HCT116 (cell line): Measurements from ENCODE around the gene CDHR1. TPM values are rescaled to one million over a fixed set of nuclear protein-coding genes. Genes with fewer than 3 reads are reported as not detected.

Experiments used
- ATAC-seq: fragments of 200-7000 bp; cut with Tn5 transposase; 2 replicates; pipeline ENCODE4 v1.9.1; 2020; ENCODE audit warnings: mild to moderate bottlenecking, moderate library complexity
- BruUV-seq: library from RNA; stranded (reverse); fragments of 400-500 nt; replicated peaks from 2 replicates; lab custom pipeline; 2021; lab: Mats Ljungman, UMichigan
- CTCF ChIA-PET: fragments of 300-600 bp; sonication (Branson Sonifier 250); formaldehyde crosslinking; loops from one replicate; lab custom pipeline; 2021; ENCODE audit warnings: antibody characterized with exemption; lab: Charles Lee
- POLR2A ChIA-PET: fragments of 300-600, 350-600 bp; sonication (Branson Sonifier 250); formaldehyde crosslinking; loops from one replicate; lab custom pipeline; 2021; ENCODE audit warnings: antibody characterized with exemption; lab: Charles Lee
- RAD21 ChIA-PET, 2 experiments: fragments of 300-600 bp; sonication (Branson Sonifier 250); formaldehyde crosslinking; loops; one replicate each; lab custom pipeline; 2023; ENCODE audit warnings: low total read pairs in 2 of 2; ENCODE audit not compliant: uncharacterized antibody in 2 of 2, unreplicated experiment in 2 of 2, low non-redundant PET in 1 of 2; lab: Charles Lee
- DNase-seq: peaks from one replicate; pipeline ENCODE4 v3.0.0-alpha.2; 2010; ENCODE audit warnings: low read depth, low spot score
- H2AFZ ChIP-seq: fragments of 200-600 bp; shearing (Covaris generic), sonication (generic); 2 replicates; pipeline ENCODE4 v1.6.1; 2017; ENCODE audit warnings: low read depth, mixed run types, mixed read lengths, antibody characterized with exemption, low read length; ENCODE audit not compliant: poor library complexity, severe bottlenecking
- H3K27ac ChIP-seq: 2 replicates; pipeline ENCODE4 v1.5.1; 2012; ENCODE audit warnings: low read depth, low read length
- H3K27me3 ChIP-seq: fragments of 200-600 bp; sonication (generic); 2 replicates; pipeline ENCODE4 v1.6.1; 2016; ENCODE audit warnings: mixed run types, low read length, mixed read lengths; ENCODE audit not compliant: insufficient read depth
- H3K36me3 ChIP-seq, 2 experiments: fragments of 200-500 bp in 1 of 2; fragments of 200-600 bp in 1 of 2; sonication (Bioruptor generic) in 1 of 2; sonication (generic) in 1 of 2; 2 replicates each; pipeline versions ENCODE4 v1.5.1 to v1.6.1; 2014 to 2016; ENCODE audit warnings: low read length in 2 of 2, inconsistent platforms in 1 of 2, mixed read lengths in 1 of 2, mixed run types in 1 of 2; ENCODE audit not compliant: insufficient read depth in 2 of 2, control insufficient read depth in 1 of 2
- H3K4me1 ChIP-seq, 2 experiments: fragments of 200-600 bp in 1 of 2; sonication (generic) in 1 of 2; 2 replicates each; pipeline versions ENCODE4 v1.5.1 to v1.6.1; 2012 to 2017; ENCODE audit warnings: low read length in 2 of 2, inconsistent platforms in 1 of 2, mild to moderate bottlenecking in 1 of 2, mixed read lengths in 1 of 2, mixed run types in 1 of 2, moderate library complexity in 1 of 2; ENCODE audit not compliant: insufficient read depth in 2 of 2, control insufficient read depth in 1 of 2
- H3K4me2 ChIP-seq: fragments of 200-600 bp; sonication (generic); 2 replicates; pipeline ENCODE4 v1.6.1; 2017; ENCODE audit warnings: mixed run types, low read length, mixed read lengths
- H3K4me3 ChIP-seq, 2 experiments: fragments of 200-600 bp in 1 of 2; sonication (generic) in 1 of 2; replicated peaks in 1 of 2; 2 replicates each; pipeline ENCODE4 v1.5.1; 2011 to 2016; ENCODE audit warnings: low read length in 2 of 2, control low read depth in 1 of 2, low read depth in 1 of 2, mild to moderate bottlenecking in 1 of 2, mixed read lengths in 1 of 2, mixed run types in 1 of 2
- H3K79me2 ChIP-seq: fragments of 200-600 bp; sonication (generic); 2 replicates; pipeline ENCODE4 v1.6.1; 2017; ENCODE audit warnings: mild to moderate bottlenecking, mixed run types, low read length, moderate library complexity, mixed read lengths; ENCODE audit not compliant: insufficient read depth
- H3K9ac ChIP-seq: fragments of 200-600 bp; sonication (generic); 2 replicates; pipeline ENCODE4 v1.6.1; 2016; ENCODE audit warnings: low read length, mixed read lengths
- H3K9me2 ChIP-seq: fragments of 200-600 bp; sonication (generic), shearing (Covaris generic); 2 replicates; pipeline ENCODE4 v1.6.1; 2017; ENCODE audit warnings: mixed run types, mild to moderate bottlenecking, moderate library complexity; ENCODE audit not compliant: insufficient read depth
- H3K9me3 ChIP-seq, 2 experiments: fragments of 200-500 bp in 1 of 2; fragments of 200-600 bp in 1 of 2; sonication (Bioruptor generic) in 1 of 2; sonication (generic) in 1 of 2; 2 replicates each; pipeline ENCODE4 v1.6.1; 2014 to 2017; ENCODE audit warnings: low read length in 2 of 2, mixed read lengths in 2 of 2, inconsistent platforms in 1 of 2, low read depth in 1 of 2, mild to moderate bottlenecking in 1 of 2, mixed run types in 1 of 2, moderate library complexity in 1 of 2; ENCODE audit not compliant: control insufficient read depth in 1 of 2, insufficient read depth in 1 of 2
- H4K20me1 ChIP-seq: fragments of 200-600 bp; sonication (generic), shearing (Covaris generic); 2 replicates; pipeline ENCODE4 v1.6.1; 2017; ENCODE audit warnings: mixed run types, mild to moderate bottlenecking, moderate library complexity; ENCODE audit not compliant: insufficient read depth
- ATF3 ChIP-seq: IDR thresholded peaks from 2 replicates; pipeline ENCODE4 v1.6.1; 2012
- CBX3 ChIP-seq: IDR thresholded peaks from 2 replicates; pipeline ENCODE4 v1.6.1; 2012; ENCODE audit warnings: low read depth
- CTCF ChIP-seq, 3 experiments: fragments of 200-600 bp in 1 of 3; sonication (generic) in 1 of 3; IDR thresholded peaks in 2 of 3; conservative IDR thresholded peaks in 1 of 3; 2 replicates each; pipeline ENCODE4 v1.5.1; 2012 to 2017; ENCODE audit warnings: low read depth in 2 of 3, low read length in 2 of 3, antibody characterized with exemption in 1 of 3, borderline replicate concordance in 1 of 3, control low read depth in 1 of 3, mild to moderate bottlenecking in 1 of 3, mixed read lengths in 1 of 3, mixed run types in 1 of 3, moderate library complexity in 1 of 3; ENCODE audit not compliant: insufficient read depth in 1 of 3
- ELF1 ChIP-seq: IDR thresholded peaks from 2 replicates; pipeline ENCODE4 v1.6.1; 2012; ENCODE audit warnings: low read depth, borderline replicate concordance
- EZH2 ChIP-seq: fragments of 200-600 bp; sonication (generic); IDR thresholded peaks from 2 replicates; pipeline ENCODE4 v1.6.1; 2017; ENCODE audit warnings: antibody characterized with exemption, mixed run types
- EZH2phosphoT487 ChIP-seq: fragments of 200-600 bp; IDR thresholded peaks from 2 replicates; pipeline ENCODE4 v1.6.1; 2018; ENCODE audit warnings: antibody characterized with exemption, borderline replicate concordance
- JUND ChIP-seq: IDR thresholded peaks from 2 replicates; pipeline ENCODE4 v1.6.1; 2012
- POLR2A ChIP-seq: IDR thresholded peaks from 2 replicates; pipeline ENCODE4 v1.7.0; 2011; ENCODE audit warnings: borderline replicate concordance; ENCODE audit not compliant: insufficient read depth, insufficient read length; ENCODE audit errors: extremely low read depth
- RAD21 ChIP-seq: IDR thresholded peaks from 2 replicates; pipeline ENCODE4 v1.6.1; 2012; ENCODE audit warnings: low read depth, mild to moderate bottlenecking
- SIN3A ChIP-seq: IDR thresholded peaks from 2 replicates; pipeline ENCODE4 v1.6.1; 2012; ENCODE audit warnings: low read depth
- SP1 ChIP-seq: IDR thresholded peaks from 2 replicates; pipeline ENCODE4 v1.6.1; 2012; ENCODE audit warnings: low read depth
- TCF7L2 ChIP-seq: IDR thresholded peaks from 2 replicates; pipeline ENCODE4 v1.7.0; 2011; ENCODE audit warnings: borderline replicate concordance, inconsistent platforms; ENCODE audit not compliant: insufficient read depth, insufficient read length; ENCODE audit errors: extremely low read depth
- YY1 ChIP-seq: IDR thresholded peaks from 2 replicates; pipeline ENCODE4 v1.6.1; 2011; ENCODE audit warnings: low read length, low read depth, moderate library complexity, mild to moderate bottlenecking; ENCODE audit not compliant: insufficient replicate concordance; ENCODE audit errors: extremely low read depth
- ZBTB33 ChIP-seq: IDR thresholded peaks from 2 replicates; pipeline ENCODE4 v1.6.1; 2011; ENCODE audit warnings: mild to moderate bottlenecking, low read length, moderate library complexity; ENCODE audit not compliant: insufficient replicate concordance; ENCODE audit errors: extremely low read depth
- ZNF274 ChIP-seq: fragments of 200-500 bp; sonication (Bioruptor generic); IDR thresholded peaks from 2 replicates; pipeline ENCODE4 v1.6.1; 2014; ENCODE audit warnings: mild to moderate bottlenecking, low read depth, low read length, inconsistent platforms
- intact Hi-C: fragments of 100-400 bp; cut with micrococcal nuclease; formaldehyde crosslinking; loops from 2 replicates; pipeline ENCODE4 v1.10.0; 2022
- total RNA-seq: library from RNA; stranded (reverse); gene quantifications from one replicate; pipeline ENCODE4 v1.2.1, GENCODE V29; 2021; ENCODE audit not compliant: unreplicated experiment

CDHR1 gene
- total RNA-seq, 1 experiment from 2014 or later = not detected

GRCh38 chr10:84200537-84201243 lies 6.4 kb downstream of the CDHR1 start:
- Histone ChIP-seq H3K9me3 (no peaks in the 10 kb centered on the region), H3K4me3 (no peak overlapping the region), H3K4me2 (no peak overlapping the region), H3K9me2 (no peaks in the 10 kb centered on the region), H4K20me1 (no peaks in the 10 kb centered on the region), H3K79me2 (no peaks in the 10 kb centered on the region), H3K27me3 (peaks cover 19% of the 10 kb centered on the region), H2AFZ (no peak overlapping the region), H3K36me3 (no peaks in the 10 kb centered on the region), H3K4me1 (no peaks in the 10 kb centered on the region), H3K27ac (no peak overlapping the region), H3K9ac (no peak overlapping the region)
- ChIA-PET CTCF (no interaction called here), POLR2A (no interaction called here), RAD21 (no interaction called here)
- no TSS peak for BruUV-seq
- ATAC-seq (no peak), DNase-seq (no peak)
- TF ChIP-seq ELF1 (no peak), YY1 (no peak), JUND (no peak), ATF3 (no peak), ZNF274 (no peak), EZH2 (no peak)
- intact Hi-C loops = no loop called here

- Histone ChIP-seq H3K9ac (no peak overlapping the region), H3K9me2 (no peaks in the 10 kb centered on the region), H4K20me1 (no peaks in the 10 kb centered on the region), H3K4me1 (no peaks in the 10 kb centered on the region), H3K27ac (no peak overlapping the region), H3K79me2 (no peaks in the 10 kb centered on the region), H3K9me3 (no peaks in the 10 kb centered on the region), H2AFZ (no peak overlapping the region), H3K36me3 (no peaks in the 10 kb centered on the region), H3K4me2 (no peak overlapping the region), H3K27me3 (peaks cover 14% of the 10 kb centered on the region), H3K4me3 (no peak overlapping the region)
- ChIA-PET POLR2A (no interaction called here), CTCF (interaction anchor here (1.3 kb wide), 1 partner anchor 10 kb away, joined by 3 read pairs; no protein-coding TSS in a partner anchor), RAD21 (no interaction called here)
- no TSS peak for BruUV-seq
- no peak for DNase-seq
- intact Hi-C loops = no loop called here
- ATAC-seq = no peak
- TF ChIP-seq CTCF (IDR thresholded peaks at IDR 0.05 in 2 of 3, conservative IDR thresholded peaks at IDR 0.05 in 1 of 3; ENCODE audit: borderline replicate concordance in 1 of 3, insufficient read depth in 1 of 3, low read depth in 2 of 3, low read length in 2 of 3) (no peak), EZH2 (no peak), CBX3 (no peak), JUND (no peak), SP1 (no peak), TCF7L2 (no peak), RAD21 (no peak), ZBTB33 (no peak), YY1 (no peak), ATF3 (no peak), SIN3A (no peak), EZH2phosphoT487 (no peak), POLR2A (no peak)
Observed at GRCh38 chr10:84201244-84201606, 6.9 kb downstream of the CDHR1 start.
